K562 (cell line): ENCODE results near the gene LTN1. TPM values are rescaled to one million over a fixed set of nuclear protein-coding genes. Genes with fewer than 3 reads are reported as not detected.

Experiments
- CREM ChIP-seq: IDR thresholded peaks from 2 replicates; pipeline ENCODE4 v1.6.1; 2014; ENCODE audit warnings: antibody characterized with exemption, low read depth
- FOXJ2 ChIP-seq: fragments of 200-800 bp; sonication (Bioruptor generic); IDR thresholded peaks from 2 replicates; pipeline ENCODE4 v1.6.1; 2016; ENCODE audit warnings: missing genetic modification characterization, missing compliant biosample characterization
- GATAD2B ChIP-seq: fragments of 450-650 bp; IDR thresholded peaks from 2 replicates; pipeline ENCODE4 v1.6.1; 2017; ENCODE audit warnings: mild to moderate bottlenecking, borderline replicate concordance
- GTF3C2 ChIP-seq: IDR thresholded peaks from 3 replicates; pipeline ENCODE4 v1.6.1; 2011; ENCODE audit warnings: borderline replicate concordance, mild to moderate bottlenecking, moderate library complexity; ENCODE audit not compliant: insufficient read length; ENCODE audit errors: extremely low read depth
- HMBOX1 ChIP-seq: sonication (generic); IDR thresholded peaks from 2 replicates; pipeline ENCODE4 v1.6.1; 2016
- MCM5 ChIP-seq: fragments of 450-650 bp; IDR thresholded peaks from 2 replicates; pipeline ENCODE4 v1.6.1; 2016; ENCODE audit warnings: low read depth
- MITF ChIP-seq: IDR thresholded peaks from 2 replicates; pipeline ENCODE4 v1.6.1; 2014; ENCODE audit warnings: antibody characterized with exemption
- RAD21 ChIP-seq, 2 experiments: fragments of 250-450 bp in 1 of 2; fragments of 450-650 bp in 1 of 2; sonication (Bioruptor Pico) in 1 of 2; formaldehyde crosslinking in 1 of 2; IDR thresholded peaks in 1 of 2; conservative IDR thresholded peaks in 1 of 2; 2 replicates each; pipeline versions ENCODE4 v1.4.0 to v1.8.0; 2020 to 2022; ENCODE audit warnings: mild to moderate bottlenecking in 2 of 2, moderate library complexity in 1 of 2
- RB1 ChIP-seq: fragments of 450-650 bp; IDR thresholded peaks from 2 replicates; pipeline ENCODE4 v1.6.1; 2017; ENCODE audit warnings: low read depth, mild to moderate bottlenecking
- SETDB1 ChIP-seq: IDR thresholded peaks from one replicate; pipeline ENCODE4 v1.6.1; 2012; ENCODE audit warnings: low read length, control low read depth, inconsistent platforms
- TSHZ1 ChIP-seq: fragments of 250-450 bp; sonication (Bioruptor Pico); IDR thresholded peaks from 2 replicates; pipeline ENCODE4 v1.4.0; 2020; ENCODE audit warnings: mild to moderate bottlenecking, moderate library complexity
- ZBED1 ChIP-seq: IDR thresholded peaks from 2 replicates; pipeline ENCODE4 v1.6.1; 2014
- ZNF444 ChIP-seq: fragments of 250-450 bp; sonication (Bioruptor Pico); IDR thresholded peaks from 2 replicates; pipeline ENCODE4 v1.4.0; 2020; ENCODE audit warnings: mild to moderate bottlenecking, moderate library complexity
- ZNF512 ChIP-seq: IDR thresholded peaks from 2 replicates; pipeline ENCODE4 v1.6.1; 2016; ENCODE audit warnings: missing genetic modification characterization, missing compliant biosample characterization
- ZNF644 ChIP-seq: fragments of 200-800 bp; sonication (Bioruptor generic); IDR thresholded peaks from 2 replicates; pipeline ENCODE4 v1.6.1; 2016; ENCODE audit warnings: low read depth, missing genetic modification characterization, missing compliant biosample characterization
- ZNF699 ChIP-seq: fragments of 250-450 bp; sonication (Bioruptor Pico); IDR thresholded peaks from 2 replicates; pipeline ENCODE4 v1.8.0; 2021; ENCODE audit warnings: mild to moderate bottlenecking, moderate library complexity; ENCODE audit not compliant: insufficient replicate concordance
- polyA plus RNA-seq, 8 experiments: library from polyadenylated mRNA; depleted of rRNA in 4 of 8; stranded (reverse) in 5 of 8; unstranded in 3 of 8; fragments of >200 nt; fragmentation: Nextera tagmentation in 2 of 8; fragmentation: Illumina TruSeq in 1 of 8; extraction: Ambion mirVana in 2 of 8; extraction: Trizol in 1 of 8; gene quantifications; 2 replicates each; pipeline versions ENCODE4 v1.2.1 to v1.2.3, GENCODE V29; 2011 to 2014; ENCODE audit warnings: inconsistent platforms in 1 of 8, missing spikeins in 1 of 8
- total RNA-seq, 7 experiments: library from RNA; depleted of rRNA in 6 of 7; stranded (reverse); fragments of >200 nt in 6 of 7; fragmentation: Illumina TruSeq in 2 of 7; extraction: Trizol in 2 of 7; gene quantifications; 2 replicates each; pipeline versions ENCODE4 v1.2.1 to v1.2.3, GENCODE V29; 2011 to 2021; ENCODE audit warnings: low replicate concordance in 1 of 7

Gene LTN1
- total and polyA plus RNA-seq, 9 of the 15 experiments (the other 6 are each of a cell fraction or from before 2014, with no cell fraction given) = 15.7 to 49.6 (median 28.7) TPM

GRCh38 chr21:29002442-29003144, 9.9 kb upstream of the LTN1 start (continued):
- no peak for TF ChIP-seq GTF3C2
- TF ChIP-seq FOXJ2 (tag) = peak; percentile 48; the same call in 1 of the 2 replicates
- no peak for TF ChIP-seq HMBOX1
- TF ChIP-seq TSHZ1 (CRISPR knock-in tag) = no peak
- no peak for TF ChIP-seq GATAD2B
- TF ChIP-seq ZNF444 (CRISPR knock-in tag) = no peak
- TF ChIP-seq RAD21 (CRISPR knock-in tag; conservative IDR thresholded peaks at IDR 0.05 in 1 of 2, IDR thresholded peaks at IDR 0.05 in 1 of 2) = no peak
- TF ChIP-seq RB1 = peak; percentile 77; the same call in 1 of the 2 replicates
- peak; percentile 60 for TF ChIP-seq ZBED1
- TF ChIP-seq ZNF512 (tag) = no peak
- no peak for TF ChIP-seq SETDB1
- TF ChIP-seq MCM5 = no peak
- no peak for TF ChIP-seq ZNF699 (CRISPR knock-in tag)
- no peak; the same call in 1 of the 2 replicates for TF ChIP-seq MITF
- TF ChIP-seq ZNF644 (tag) = no peak; the same call in 1 of the 2 replicates
- TF ChIP-seq CREM = peak; percentile 94
